Subcutaneous abdominal adipose tissue (tissue), 5 donors: ENCODE measurements around the gene MC5R.
A peak's percentile ranks its signal among the peaks of the same experiment; 100 is the strongest.

ENCODE experiments used
- H3K27ac ChIP-seq: one replicate; pipeline ENCODE4 v1.7.0; 2013; ENCODE audit warnings: low read depth, mild to moderate bottlenecking, inconsistent platforms, low read length, moderate library complexity
- H3K27me3 ChIP-seq, 5 donors: one replicate each; pipeline ENCODE4 v1.7.0; 2013; ENCODE audit warnings: low read length in 5 of 5, inconsistent platforms in 1 of 5; ENCODE audit not compliant: control insufficient read depth in 5 of 5, insufficient read depth in 4 of 5
- H3K36me3 ChIP-seq, 5 donors: one replicate each; pipeline ENCODE4 v1.7.0; 2013; ENCODE audit warnings: low read length in 5 of 5; ENCODE audit not compliant: control insufficient read depth in 5 of 5, insufficient read depth in 5 of 5
- H3K4me1 ChIP-seq, 5 donors: one replicate each; pipeline ENCODE4 v1.7.0; 2013; ENCODE audit warnings: low read length in 5 of 5, mild to moderate bottlenecking in 3 of 5, moderate library complexity in 1 of 5; ENCODE audit not compliant: control insufficient read depth in 5 of 5, insufficient read depth in 5 of 5
- H3K4me3 ChIP-seq, 5 donors: one replicate each; pipeline ENCODE4 v1.7.0; 2013; ENCODE audit warnings: low read length in 5 of 5, low read depth in 1 of 5
- H3K9ac ChIP-seq, 5 donors: one replicate each; pipeline ENCODE4 v1.7.0; 2013; ENCODE audit warnings: low read length in 5 of 5, mild to moderate bottlenecking in 4 of 5, moderate library complexity in 3 of 5
- H3K9me3 ChIP-seq, 5 donors: one replicate each; pipeline ENCODE4 v1.7.0; 2013; ENCODE audit warnings: low read length in 5 of 5; ENCODE audit not compliant: control insufficient read depth in 5 of 5
- donor health status: healthy.
- donor health status: healthy.
- donor health status: healthy.
- donor health status: healthy.
- donor health status: healthy.

Gene MC5R

GRCh38 chr18:13823707-13824395 lies at the start of gene MC5R:
Gene MC5R, plus strand, starts transcription at chr18:13824149. Its CDS starts 1,617 bp downstream, at chr18:13825766.
- peaks cover 3 to 29% (median 12%) of the 10 kb centered on the region in 5 donors for H3K27me3 ChIP-seq
- H3K4me1 ChIP-seq, result peaks cover 0 to 28% (median 14%) of the 10 kb centered on the region in 5 donors
- no peaks in the 10 kb centered on the region for H3K36me3 ChIP-seq
- H3K9ac ChIP-seq, result peak within 1 kb of the TSS in 2 of 5 donors; percentile 29 to 38
- peak within 1 kb of the TSS; percentile 52 to 63 (median 57) for H3K4me3 ChIP-seq
- no peaks in the 10 kb centered on the region for H3K9me3 ChIP-seq
- no peak within 1 kb of the TSS for H3K27ac ChIP-seq

GRCh38 chr18:13775058-13775457 lies 48.9 kb upstream of the MC5R start:
- Histone ChIP-seq H3K27me3 (no peaks in the 10 kb centered on the region), H3K27ac (no peak overlapping the region), H3K9ac (no peak overlapping the region), H3K9me3 (peaks cover 0 to 6% (median 4%) of the 10 kb centered on the region in 5 donors), H3K4me1 (no peaks in the 10 kb centered on the region), H3K36me3 (no peaks in the 10 kb centered on the region), H3K4me3 (no peak overlapping the region)

GRCh38 chr18:13791181-13791580 lies 32.8 kb upstream of the MC5R start:
- Histone ChIP-seq H3K4me3 (no peak overlapping the region), H3K36me3 (no peaks in the 10 kb centered on the region), H3K27ac (no peak overlapping the region), H3K27me3 (no peaks in the 10 kb centered on the region), H3K4me1 (no peaks in the 10 kb centered on the region), H3K9me3 (peaks cover 0 to 6% (median 5%) of the 10 kb centered on the region in 5 donors), H3K9ac (no peak overlapping the region)

- Histone ChIP-seq H3K27me3 (peaks cover 0 to 7% (median 3%) of the 10 kb centered on the region in 5 donors), H3K9ac (no peak overlapping the region)
Observed at GRCh38 chr18:13793819-13794218, 30.1 kb upstream of the MC5R start.

GRCh38 chr18:13796515-13796914 lies 27.4 kb upstream of the MC5R start:
- Histone ChIP-seq H3K4me3 (peak overlapping the region in 1 of 5 donors; percentile 27), H3K36me3 (no peaks in the 10 kb centered on the region), H3K4me1 (peaks cover 0 to 23% (median 10%) of the 10 kb centered on the region in 5 donors), H3K27me3 (peaks cover 0 to 17% (median 9%) of the 10 kb centered on the region in 5 donors), H3K9me3 (no peaks in the 10 kb centered on the region), H3K9ac (no peak overlapping the region), H3K27ac (no peak overlapping the region)

More at GRCh38 chr18:13793819-13794218, 30.1 kb upstream of the MC5R start:
- no peak overlapping the region for H3K27ac ChIP-seq
- peaks cover 0 to 14% (median 0%) of the 10 kb centered on the region in 5 donors for H3K4me1 ChIP-seq
- no peaks in the 10 kb centered on the region for H3K36me3 ChIP-seq
- H3K9me3 ChIP-seq, result no peaks in the 10 kb centered on the region
- no peak overlapping the region for H3K4me3 ChIP-seq

- H3K27me3 ChIP-seq, result peaks cover 0 to 17% (median 9%) of the 10 kb centered on the region in 5 donors
- no peaks in the 10 kb centered on the region for H3K36me3 ChIP-seq
- no peak overlapping the region for H3K27ac ChIP-seq
- no peaks in the 10 kb centered on the region for H3K9me3 ChIP-seq
- H3K4me3 ChIP-seq, result peak overlapping the region in 1 of 5 donors; percentile 27
- H3K4me1 ChIP-seq, result peaks cover 0 to 23% (median 10%) of the 10 kb centered on the region in 5 donors
- no peak overlapping the region for H3K9ac ChIP-seq
Observed at GRCh38 chr18:13797157-13797611, 26.8 kb upstream of the MC5R start.

- H3K4me1 ChIP-seq, result peaks cover 0 to 23% (median 10%) of the 10 kb centered on the region in 5 donors
- H3K27ac ChIP-seq, result no peak overlapping the region
- H3K27me3 ChIP-seq, result peaks cover 2 to 17% (median 12%) of the 10 kb centered on the region in 5 donors
- H3K4me3 ChIP-seq, result no peak overlapping the region
- no peak overlapping the region for H3K9ac ChIP-seq
- no peaks in the 10 kb centered on the region for H3K36me3 ChIP-seq
- H3K9me3 ChIP-seq, result no peaks in the 10 kb centered on the region
Observed at GRCh38 chr18:13799396-13799795, 24.6 kb upstream of the MC5R start.

- peak overlapping the region in 2 of 5 donors; percentile 48 to 72 for H3K9ac ChIP-seq
- peaks cover 2 to 17% (median 15%) of the 10 kb centered on the region in 5 donors for H3K27me3 ChIP-seq
- peak overlapping the region; percentile 23 to 64 (median 53) for H3K4me3 ChIP-seq
- H3K9me3 ChIP-seq, result no peaks in the 10 kb centered on the region
- H3K36me3 ChIP-seq, result no peaks in the 10 kb centered on the region
- no peak overlapping the region for H3K27ac ChIP-seq
- peaks cover 0 to 23% (median 10%) of the 10 kb centered on the region in 5 donors for H3K4me1 ChIP-seq
Observed at GRCh38 chr18:13800505-13801259, 23.3 kb upstream of the MC5R start.

- Histone ChIP-seq H3K4me3 (peak overlapping the region; percentile 23 to 64 (median 53)), H3K27me3 (peaks cover 2 to 17% (median 15%) of the 10 kb centered on the region in 5 donors), H3K36me3 (no peaks in the 10 kb centered on the region), H3K27ac (no peak overlapping the region), H3K9me3 (no peaks in the 10 kb centered on the region), H3K9ac (peak overlapping the region in 2 of 5 donors; percentile 48 to 72), H3K4me1 (peaks cover 0 to 23% (median 10%) of the 10 kb centered on the region in 5 donors)
Observed at GRCh38 chr18:13801260-13801601, 22.7 kb upstream of the MC5R start.

- Histone ChIP-seq H3K27ac (no peak overlapping the region), H3K4me3 (no peak overlapping the region), H3K9ac (no peak overlapping the region), H3K4me1 (peaks cover 0 to 10% (median 9%) of the 10 kb centered on the region in 5 donors), H3K9me3 (no peaks in the 10 kb centered on the region), H3K36me3 (no peaks in the 10 kb centered on the region), H3K27me3 (peaks cover 2 to 8% (median 5%) of the 10 kb centered on the region in 5 donors)
Observed at GRCh38 chr18:13804305-13804704, 19.6 kb upstream of the MC5R start.
